AG09309 (cell line): ENCODE measurements around the gene UNC80.

Experiments
- DNase-seq: peaks from one replicate; pipeline ENCODE4 v3.0.0-alpha.2; 2010; ENCODE audit warnings: low read depth
- H3K4me3 ChIP-seq: 2 replicates; pipeline ENCODE4 v1.5.1; 2011; ENCODE audit warnings: mild to moderate bottlenecking, low read depth, low read length, moderate library complexity; ENCODE audit not compliant: control insufficient read depth
- CTCF ChIP-seq: IDR thresholded peaks from 2 replicates; pipeline ENCODE4 v1.5.1; 2011; ENCODE audit warnings: mild to moderate bottlenecking, low read depth, low read length, inconsistent platforms; ENCODE audit not compliant: insufficient read depth, control insufficient read depth; ENCODE audit errors: missing control alignments

Gene UNC80

GRCh38 chr2:209960676-209961630, 189.3 kb downstream of the UNC80 start:
- no peak overlapping the region for H3K4me3 ChIP-seq
- DNase-seq: no peak
- peak; percentile 55 for TF ChIP-seq CTCF

DNA sequence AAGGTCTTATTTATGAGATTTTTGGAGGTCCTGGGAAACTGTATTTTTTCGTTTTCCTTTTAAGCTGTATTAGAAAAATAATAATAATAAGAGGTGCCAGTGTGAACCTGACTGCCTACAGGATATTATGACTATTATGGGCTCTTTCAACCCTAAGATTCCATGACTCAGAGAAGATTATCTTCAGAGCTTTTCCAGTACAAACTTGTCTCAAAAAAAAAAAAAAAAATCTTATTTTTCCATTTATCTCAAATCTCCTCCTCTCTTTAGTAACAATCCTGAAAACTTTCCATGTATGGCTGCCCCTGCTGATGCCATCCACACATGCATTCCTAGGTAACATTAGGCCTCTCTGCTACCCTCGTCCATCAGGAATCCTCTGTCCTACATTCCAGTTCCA, 194.1 kb downstream of the UNC80 start:
- DNase-seq: no peak
- TF ChIP-seq CTCF: no peak

DNA sequence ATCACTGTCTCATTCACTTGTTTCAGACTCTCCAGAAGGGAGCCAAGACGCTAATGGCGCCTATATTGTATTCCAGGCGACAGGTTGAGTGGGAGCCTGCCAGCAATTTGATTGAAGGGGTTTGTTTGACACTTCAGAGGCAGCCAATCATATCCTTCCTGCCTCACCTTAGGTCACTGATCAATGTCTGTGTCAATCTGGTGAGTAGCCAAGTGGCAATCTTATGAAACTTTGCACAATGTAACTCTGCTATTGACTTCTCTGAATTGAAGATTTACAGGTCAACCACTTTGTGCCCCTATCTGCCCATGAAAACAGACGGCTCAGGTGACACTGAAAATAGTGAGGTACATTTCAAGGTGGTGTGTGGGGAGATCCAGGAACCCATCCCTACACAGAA, 198.1 kb downstream of the UNC80 start:
- no peak overlapping the region for H3K4me3 ChIP-seq
- DNase-seq: no peak
- TF ChIP-seq CTCF: no peak

More for the DNA sequence above, 194.1 kb downstream of the UNC80 start:
- no peak overlapping the region for H3K4me3 ChIP-seq

DNA sequence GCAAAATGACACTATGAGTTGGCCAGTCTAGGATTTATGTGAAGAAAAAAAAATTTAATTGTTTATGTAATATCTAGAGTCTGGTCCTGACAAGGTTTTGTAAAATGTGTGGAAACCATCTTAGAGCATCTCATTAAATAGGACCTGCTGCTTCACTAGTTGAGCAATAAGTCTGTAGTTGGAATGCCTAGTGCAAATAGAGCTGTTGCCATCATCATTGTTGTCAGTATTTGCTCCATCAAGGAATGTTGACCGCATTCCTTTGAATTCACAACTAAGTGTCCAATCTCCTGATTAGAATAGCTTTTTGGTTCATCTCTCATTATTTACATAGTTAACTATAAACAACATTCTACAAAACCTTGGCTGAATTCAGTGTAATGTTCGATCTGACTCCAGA, 198.6 kb downstream of the UNC80 start:
- H3K4me3 ChIP-seq: no peak overlapping the region
- DNase-seq: no peak
- TF ChIP-seq CTCF: no peak

GRCh38 chr2:209970711-209971110, 199.1 kb downstream of the UNC80 start:
- TF ChIP-seq CTCF: no peak
- no peak for DNase-seq
- no peak overlapping the region for H3K4me3 ChIP-seq

- DNase-seq: no peak
- no peak for TF ChIP-seq CTCF
- H3K4me3 ChIP-seq: no peak overlapping the region
Observed at GRCh38 chr2:209973328-209973727, 201.7 kb downstream of the UNC80 start.
